CD4-positive, alpha-beta T cell treated with Interleukin-10 for 1 hour (primary cell): ENCODE results near the gene KANSL1.

Source experiments
- DNase-seq: peaks from one replicate; pipeline ENCODE4 v3.0.0-alpha.2; 2020

KANSL1 gene

GRCh38 chr17:46163929-46164594, 29.2 kb downstream of the KANSL1 start:
- no peak for DNase-seq

- DNase-seq: no peak
These were observed 29.9 kb downstream of the KANSL1 start for GRCh38 chr17:46163316-46163715.

- DNase-seq: no peak
These were observed 30.4 kb downstream of the KANSL1 start for GRCh38 chr17:46162866-46163265.

GRCh38 chr17:46160169-46160568, 33.1 kb downstream of the KANSL1 start:
- no peak for DNase-seq

- DNase-seq: no peak
These were observed 33.5 kb downstream of the KANSL1 start for GRCh38 chr17:46159686-46160085.

- DNase-seq: no peak
These were observed 34.6 kb downstream of the KANSL1 start for GRCh38 chr17:46158323-46159296.

- no peak for DNase-seq
These were observed 35.7 kb downstream of the KANSL1 start for GRCh38 chr17:46157443-46158062.

GRCh38 chr17:46154151-46154816, 38.9 kb downstream of the KANSL1 start:
- DNase-seq: peak; percentile 44

- no peak for DNase-seq
These were observed 40.8 kb downstream of the KANSL1 start for GRCh38 chr17:46152423-46152822.

GRCh38 chr17:46151762-46152161, 41.5 kb downstream of the KANSL1 start:
- DNase-seq: no peak

GRCh38 chr17:46150216-46150963, 42.8 kb downstream of the KANSL1 start:
- DNase-seq: no peak

- DNase-seq: no peak
These were observed 45.0 kb downstream of the KANSL1 start for GRCh38 chr17:46148247-46148646.

GRCh38 chr17:46147296-46147695, 45.9 kb downstream of the KANSL1 start:
- DNase-seq: peak; percentile 26

GRCh38 chr17:46144246-46144645, 49.0 kb downstream of the KANSL1 start:
- no peak for DNase-seq

GRCh38 chr17:46143827-46144236, 49.4 kb downstream of the KANSL1 start:
- no peak for DNase-seq

- DNase-seq: no peak
These were observed 51.6 kb downstream of the KANSL1 start for GRCh38 chr17:46141645-46142044.

GRCh38 chr17:46140645-46141197, 52.5 kb downstream of the KANSL1 start:
- no peak for DNase-seq

- DNase-seq: no peak
These were observed 53.6 kb downstream of the KANSL1 start for GRCh38 chr17:46139432-46140210.

- DNase-seq: no peak
These were observed 54.8 kb downstream of the KANSL1 start for GRCh38 chr17:46138473-46138872.

GRCh38 chr17:46136820-46137219, 56.4 kb downstream of the KANSL1 start:
- DNase-seq: no peak
